A549 (cell line): ENCODE data around the gene STXBP2. TPM values are rescaled to one million over a fixed set of nuclear protein-coding genes. Genes with fewer than 3 reads are reported as not detected.

ENCODE experiments used
- ATAC-seq, 2 experiments: fragments of 200-7000 bp in 1 of 2; fragments of >200 bp in 1 of 2; cut with Nextera tagmentation in 1 of 2; cut with Tn5 transposase in 1 of 2; 3 replicates each; pipeline versions ENCODE4 v1.8.0 to v1.9.1; 2018 to 2020; ENCODE audit warnings: mild to moderate bottlenecking in 1 of 2, moderate library complexity in 1 of 2
- CTCF ChIA-PET: fragments of 300-600 bp; sonication (Branson Sonifier 250); formaldehyde crosslinking; extraction: SDS; loops from one replicate; lab custom pipeline; 2021; ENCODE audit warnings: antibody characterized with exemption, inconsistent platforms; lab: Yijun Ruan, JAX
- POLR2A ChIA-PET: fragments of 350-600 bp; formaldehyde crosslinking; extraction: SDS; loops from one replicate; lab custom pipeline; 2021; ENCODE audit warnings: antibody characterized with exemption, inconsistent platforms; lab: Yijun Ruan, JAX
- DNase-seq, 2 experiments: peaks; one replicate each; pipeline versions ENCODE4 v3.0.0 to v3.0.0-alpha.2; 2011 to 2016; ENCODE audit warnings: low read depth in 1 of 2, low spot score in 1 of 2
- FAIRE-seq: peaks from 2 replicates; lab custom pipeline; 2011; peaks lifted over from hg19 to GRCh38; lab: Jason Lieb, UNC
- H3K27ac ChIP-seq, 2 experiments: fragments of >200 bp; sonication (Bioruptor Twin); formaldehyde crosslinking; 3 replicates each; pipeline ENCODE4 v1.5.1; 2016 to 2017
- H3K4me1 ChIP-seq: fragments of >200 bp; sonication (Bioruptor Twin); formaldehyde crosslinking; 3 replicates; pipeline ENCODE4 v1.6.1; 2016
- H3K4me2 ChIP-seq: fragments of >200 bp; sonication (Bioruptor Twin); formaldehyde crosslinking; 3 replicates; pipeline ENCODE4 v1.6.1; 2016
- H3K4me3 ChIP-seq: fragments of >200 bp; sonication (Bioruptor Twin); formaldehyde crosslinking; 3 replicates; pipeline ENCODE4 v1.5.1; 2016
- H3K9me3 ChIP-seq: fragments of >200 bp; sonication (Bioruptor Twin); formaldehyde crosslinking; 3 replicates; pipeline ENCODE4 v1.6.1; 2016
- ATOH8 ChIP-seq: fragments of 250-450 bp; sonication (Bioruptor Pico); IDR thresholded peaks from 2 replicates; pipeline ENCODE4 v1.5.0; 2020; ENCODE audit warnings: low read depth, mild to moderate bottlenecking, moderate library complexity
- BCL3 ChIP-seq: fragments of >200 bp; sonication (Bioruptor Twin); formaldehyde crosslinking; IDR thresholded peaks from 3 replicates; pipeline ENCODE4 v1.6.1; 2016
- CBX2 ChIP-seq: fragments of 200-600 bp; sonication (generic); IDR thresholded peaks from 2 replicates; pipeline ENCODE4 v1.6.1; 2016; ENCODE audit warnings: low read depth, mild to moderate bottlenecking, borderline replicate concordance
- CEBPB ChIP-seq, 2 experiments: fragments of >200 bp in 1 of 2; sonication (Bioruptor Twin) in 1 of 2; formaldehyde crosslinking in 1 of 2; IDR thresholded peaks; 2 replicates each; pipeline ENCODE4 v1.6.1; 2012 to 2016
- CHD2 ChIP-seq: fragments of 150-350 bp; IDR thresholded peaks from 2 replicates; pipeline ENCODE4 v1.6.1; 2014; ENCODE audit warnings: low read length; ENCODE audit not compliant: partially characterized antibody
- E2F6 ChIP-seq: IDR thresholded peaks from 2 replicates; pipeline ENCODE4 v1.6.1; 2012; ENCODE audit warnings: low read depth, borderline replicate concordance
- ESRRA ChIP-seq: fragments of 150-350 bp; IDR thresholded peaks from 2 replicates; pipeline ENCODE4 v1.6.1; 2014; ENCODE audit warnings: mild to moderate bottlenecking, low read length, borderline replicate concordance
- FOSL2 ChIP-seq, 2 experiments: fragments of 450-650 bp in 1 of 2; fragments of >200 bp in 1 of 2; sonication (Bioruptor Twin) in 1 of 2; formaldehyde crosslinking; IDR thresholded peaks; 2 replicates each; pipeline versions ENCODE4 v1.5.0 to v1.6.1; 2016 to 2020; ENCODE audit warnings: mild to moderate bottlenecking in 1 of 2, moderate library complexity in 1 of 2
- FOXS1 ChIP-seq: fragments of 250-450 bp; sonication (Bioruptor Pico); IDR thresholded peaks from 2 replicates; pipeline ENCODE4 v1.5.0; 2020; ENCODE audit warnings: mild to moderate bottlenecking, moderate library complexity
- GATA3 ChIP-seq: IDR thresholded peaks from 2 replicates; pipeline ENCODE4 v1.6.1; 2012; ENCODE audit warnings: borderline replicate concordance
- HDAC2 ChIP-seq: fragments of 200-600 bp; sonication (generic); IDR thresholded peaks from 2 replicates; pipeline ENCODE4 v1.6.1; 2016
- HMGXB4 ChIP-seq: fragments of 250-450 bp; sonication (Bioruptor Pico); IDR thresholded peaks from 2 replicates; pipeline ENCODE4 v1.5.0; 2021; ENCODE audit warnings: mild to moderate bottlenecking, moderate library complexity, borderline replicate concordance
- HOXB13 ChIP-seq: fragments of 250-450 bp; sonication (Bioruptor Pico); IDR thresholded peaks from 2 replicates; pipeline ENCODE4 v1.5.0; 2020; ENCODE audit warnings: low read depth, mild to moderate bottlenecking, moderate library complexity
- HOXB5 ChIP-seq: fragments of 250-450 bp; sonication (Bioruptor Pico); IDR thresholded peaks from 2 replicates; pipeline ENCODE4 v1.5.0; 2020; ENCODE audit warnings: mild to moderate bottlenecking, moderate library complexity
- KDM1A ChIP-seq: fragments of 200-600 bp; sonication (generic); IDR thresholded peaks from 2 replicates; pipeline ENCODE4 v1.6.1; 2016; ENCODE audit warnings: low read depth, mild to moderate bottlenecking
- MAZ ChIP-seq: fragments of 150-350 bp; IDR thresholded peaks from 2 replicates; pipeline ENCODE4 v1.6.1; 2014; ENCODE audit warnings: antibody characterized with exemption, low read depth, low read length, borderline replicate concordance
- MYC ChIP-seq: IDR thresholded peaks from 2 replicates; pipeline ENCODE4 v1.6.1; 2012; ENCODE audit warnings: mild to moderate bottlenecking, inconsistent platforms, low read length, improper control_type of control experiment, borderline replicate concordance
- RAD21 ChIP-seq, 2 experiments: fragments of >200 bp in 1 of 2; sonication (Bioruptor Twin) in 1 of 2; formaldehyde crosslinking in 1 of 2; IDR thresholded peaks in 1 of 2; conservative IDR thresholded peaks in 1 of 2; 2 replicates in 1 of 2; 3 replicates in 1 of 2; pipeline ENCODE4 v1.6.1; 2012 to 2018; ENCODE audit warnings: inconsistent platforms in 1 of 2
- RFX5 ChIP-seq: fragments of 450-650 bp; IDR thresholded peaks from 2 replicates; pipeline ENCODE4 v1.7.1; 2014; ENCODE audit warnings: antibody characterized with exemption, mild to moderate bottlenecking, moderate library complexity
- SREBF2 ChIP-seq: fragments of 450-650 bp; IDR thresholded peaks from 2 replicates; pipeline ENCODE4 v1.6.1; 2014; ENCODE audit warnings: mild to moderate bottlenecking, moderate library complexity
- TFCP2L1 ChIP-seq: fragments of 250-450 bp; sonication (Bioruptor Pico); IDR thresholded peaks from 2 replicates; pipeline ENCODE4 v1.5.0; 2021; ENCODE audit warnings: mild to moderate bottlenecking
- ZC3H11A ChIP-seq: fragments of 450-650 bp; IDR thresholded peaks from 2 replicates; pipeline ENCODE4 v1.6.1; 2014; ENCODE audit warnings: antibody characterized with exemption, mild to moderate bottlenecking
- ZNF302 ChIP-seq: fragments of 250-450 bp; sonication (Bioruptor Pico); IDR thresholded peaks from 2 replicates; pipeline ENCODE4 v1.9.0; 2021; ENCODE audit warnings: inconsistent platforms, mild to moderate bottlenecking, moderate library complexity
- WGBS: methylation state at CpG from one replicate; pipeline ENCODE4 v1.1.6; 2017; ENCODE audit errors: missing lambda C conversion rate; 5-methylcytosine and 5-hydroxymethylcytosine counted together
- polyA plus RNA-seq, 4 experiments: library from polyadenylated mRNA; depleted of rRNA in 3 of 4; stranded (reverse); fragments of >200 nt; fragmentation: RNase III in 1 of 4; extraction: RNeasy Plus Mini Kit Qiagen cat#74134 plus additional on column Dnase treatment in 1 of 4; gene quantifications; 2 replicates in 3 of 4; 3 replicates in 1 of 4; pipeline ENCODE4 v1.2.3, GENCODE V29; 2011 to 2017

Gene STXBP2
- polyA plus RNA-seq, 2 of the 4 experiments (the other 2 are of a cell fraction), result 41.4 to 47.2 TPM

GRCh38 chr19:7618348-7618747, 18.6 kb upstream of the STXBP2 start:
- TF ChIP-seq RFX5, result no peak
- no peak for TF ChIP-seq MAZ
- no peak for TF ChIP-seq ATOH8
- TF ChIP-seq GATA3, result no peak
- no peak for TF ChIP-seq CBX2
- TF ChIP-seq HDAC2, result no peak
- TF ChIP-seq HOXB13 (CRISPR knock-in tag), result no peak
- TF ChIP-seq ESRRA, result no peak
- no peak for TF ChIP-seq HMGXB4 (CRISPR knock-in tag)
- TF ChIP-seq E2F6, result no peak
- no peak for TF ChIP-seq HOXB5 (CRISPR knock-in tag)
- no peak for TF ChIP-seq CHD2
- TF ChIP-seq MYC, result no peak
- no peak for TF ChIP-seq RAD21 (conservative IDR thresholded peaks at IDR 0.05 in 1 of 2, IDR thresholded peaks at IDR 0.05 in 1 of 2)
- TF ChIP-seq KDM1A, result no peak
- TF ChIP-seq FOSL2 (IDR thresholded peaks at IDR 0.05), result no peak
- no peak for TF ChIP-seq FOSL2 (CRISPR knock-in tag; IDR thresholded peaks at IDR 0.05)
- TF ChIP-seq ZC3H11A, result no peak
- TF ChIP-seq CEBPB (IDR thresholded peaks at IDR 0.05), result no peak
- Histone ChIP-seq H3K9me3 (no peaks in the 10 kb centered on the region), H3K4me3 (no peak overlapping the region), H3K4me2 (no peak overlapping the region), H3K4me1 (no peaks in the 10 kb centered on the region), H3K27ac (no peak overlapping the region)
- ATAC-seq (no peak; a peak in 2 of 6 replicates), DNase-seq (peak in 1 of 2 experiments; percentile 21), FAIRE-seq (no peak)
- CTCF ChIA-PET, result interaction anchor here (1.5 kb wide), 1 partner anchor 50 kb away, joined by 3 read pairs; no protein-coding TSS in a partner anchor
- POLR2A ChIA-PET, result no interaction called here
- 67% methylated on average over 4 of the region's 4 CpGs for WGBS

- TF ChIP-seq MAZ, result no peak
- no peak for TF ChIP-seq HOXB5 (CRISPR knock-in tag)
- no peak for TF ChIP-seq HOXB13 (CRISPR knock-in tag)
- no peak for TF ChIP-seq BCL3
- TF ChIP-seq SREBF2, result no peak
- no peak for TF ChIP-seq FOXS1 (CRISPR knock-in tag)
- no peak for TF ChIP-seq ZNF302 (CRISPR knock-in tag)
- TF ChIP-seq KDM1A, result no peak
- no peak for TF ChIP-seq TFCP2L1 (CRISPR knock-in tag)
- FAIRE-seq (no peak), ATAC-seq (no peak; a peak in 1 of 6 replicates), DNase-seq (no peak)
- ChIA-PET POLR2A (interaction anchor here (1.0 kb wide), 1 partner anchor 11 kb away, joined by 3 read pairs; the partner anchor contains the start of genes PET100 and XAB2), CTCF (interaction anchor here (1.5 kb wide), 1 partner anchor 51 kb away, joined by 3 read pairs; no protein-coding TSS in a partner anchor)
- no peaks in the 10 kb centered on the region for H3K9me3 ChIP-seq
- H3K4me2 ChIP-seq, result no peak overlapping the region
- no peaks in the 10 kb centered on the region for H3K4me1 ChIP-seq
- H3K27ac ChIP-seq, result no peak overlapping the region
- no peak overlapping the region for H3K4me3 ChIP-seq
- WGBS, result 92% methylated on average over 13 of the region's 21 CpGs
These were observed 18.0 kb upstream of the STXBP2 start for GRCh38 chr19:7618771-7619510.
